ENCODE results near the gene MEIS2.
A peak's percentile ranks its signal among the peaks of the same experiment; 100 is the strongest.

MEIS2 gene

GRCh38 chr15:36898536-36899126 is 201.7 kb downstream of the MEIS2 start:
- no peak overlapping the region for H3K4me3 ChIP-seq (replicated peaks in 1 of 2; ENCODE audit: low read depth in 2 of 2, low read length in 2 of 2)
- no peak for DNase-seq (ENCODE audit: low read depth in 2 of 2)
- TF ChIP-seq CTCF (IDR thresholded peaks at IDR 0.05; ENCODE audit: low read depth, low read length): no peak

- TF ChIP-seq CTCF (IDR thresholded peaks at IDR 0.05; ENCODE audit: low read depth, low read length): no peak
- DNase-seq (ENCODE audit: low read depth in 2 of 2): no peak
- no peak overlapping the region for H3K4me3 ChIP-seq (replicated peaks in 1 of 2; ENCODE audit: low read depth in 2 of 2, low read length in 2 of 2)
Measured at GRCh38 chr15:36897834-36898233, 202.5 kb downstream of the MEIS2 start.

- no peak for TF ChIP-seq CTCF (IDR thresholded peaks at IDR 0.05; ENCODE audit: low read depth, low read length)
- no peak overlapping the region for H3K4me3 ChIP-seq (replicated peaks in 1 of 2; ENCODE audit: low read depth in 2 of 2, low read length in 2 of 2)
- no peak for DNase-seq (ENCODE audit: low read depth in 2 of 2)
Measured at GRCh38 chr15:36896949-36897348, 203.4 kb downstream of the MEIS2 start.

GRCh38 chr15:36894075-36894474 is 206.3 kb downstream of the MEIS2 start:
- TF ChIP-seq CTCF (IDR thresholded peaks at IDR 0.05; ENCODE audit: low read depth, low read length): no peak
- no peak for DNase-seq (ENCODE audit: low read depth in 2 of 2)
- H3K4me3 ChIP-seq (replicated peaks in 1 of 2; ENCODE audit: low read depth in 2 of 2, low read length in 2 of 2): no peak overlapping the region

DNA sequence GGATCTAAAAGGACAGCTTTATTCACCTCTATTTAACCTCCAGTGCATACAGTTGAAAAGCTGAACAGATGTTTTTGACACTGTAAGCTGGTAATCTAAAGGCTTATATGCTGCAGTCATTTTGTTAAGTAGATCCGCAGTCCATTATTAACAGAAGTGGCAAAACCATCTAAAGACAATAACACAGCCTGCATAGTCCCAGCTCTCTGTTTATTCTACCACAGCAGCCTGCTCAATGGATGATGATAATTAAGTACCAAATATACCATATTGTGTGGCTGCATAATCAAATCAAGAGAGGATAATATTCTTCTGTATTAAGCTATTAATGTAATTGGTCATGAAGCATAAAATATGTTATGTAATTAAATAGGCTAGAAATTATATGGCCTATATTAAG is 207.1 kb downstream of the MEIS2 start:
- TF ChIP-seq CTCF (IDR thresholded peaks at IDR 0.05; ENCODE audit: low read depth, low read length): no peak
- no peak overlapping the region for H3K4me3 ChIP-seq (replicated peaks in 1 of 2; ENCODE audit: low read depth in 2 of 2, low read length in 2 of 2)
- no peak for DNase-seq (ENCODE audit: low read depth in 2 of 2)

GRCh38 chr15:36888011-36888992 is 212.0 kb downstream of the MEIS2 start:
- peak; percentile 14 to 58 for DNase-seq (ENCODE audit: low read depth in 2 of 2)
- H3K4me3 ChIP-seq (replicated peaks in 1 of 2; ENCODE audit: low read depth in 2 of 2, low read length in 2 of 2): peak overlapping the region; percentile 34 to 44
- TF ChIP-seq CTCF (IDR thresholded peaks at IDR 0.05; ENCODE audit: low read depth, low read length): no peak
